ENCODE data around the gene TMEM9.
"Not testable (repeated sequence)": the region's sequence is repeated elsewhere in the genome, so short reads cannot be mapped to it uniquely, and the experiment has no call there.

TMEM9 gene

DNA sequence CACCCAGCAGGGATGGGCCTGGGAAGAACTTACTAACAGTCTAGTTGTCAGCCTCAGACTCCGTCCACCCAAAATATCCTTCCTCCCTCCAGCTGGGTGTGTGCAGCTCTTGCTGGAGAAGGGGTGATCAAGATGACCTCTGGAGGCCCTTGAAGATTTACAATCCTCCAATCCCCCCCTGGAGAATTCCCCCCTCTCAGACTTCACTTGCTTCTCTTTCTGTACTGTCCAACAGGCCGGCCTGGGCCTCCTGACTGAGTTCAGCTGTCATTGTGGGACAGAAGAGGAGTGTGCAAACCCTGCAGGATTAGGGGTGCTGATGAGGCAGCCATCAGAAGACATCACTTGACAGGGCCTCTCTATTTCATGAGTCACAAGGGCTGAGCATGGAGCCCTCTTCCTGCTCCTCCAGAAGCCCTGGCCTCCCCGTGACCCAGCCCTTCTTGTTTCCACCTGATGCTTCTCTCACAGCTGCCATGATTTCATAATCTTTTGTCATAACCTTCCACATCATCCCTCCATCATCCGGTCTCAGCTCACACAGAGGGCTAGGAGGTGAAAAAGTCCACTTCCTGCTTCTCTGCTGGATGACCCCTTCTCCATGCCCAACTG, 18.8 kb upstream of the TMEM9 start:
- DNase-seq, result no peak

DNA sequence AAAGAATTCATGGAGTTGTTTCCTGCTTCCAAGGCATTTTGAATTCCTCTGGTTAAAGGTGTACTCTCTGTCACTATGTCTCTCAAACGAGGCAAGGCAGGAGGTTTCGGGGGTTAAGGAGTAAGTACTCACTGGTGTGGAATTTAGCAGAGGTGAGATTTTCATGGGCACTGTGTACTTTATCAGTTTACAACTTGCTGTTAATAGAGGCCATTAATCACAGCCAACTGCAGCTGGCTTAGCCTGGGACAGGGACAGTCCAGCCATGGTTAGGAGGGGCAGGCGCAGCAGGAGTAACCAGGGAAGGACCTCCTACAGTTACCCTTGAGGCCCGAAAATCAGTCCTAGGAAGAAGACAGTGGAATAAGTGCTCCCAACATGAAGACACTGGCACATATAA, 18.1 kb upstream of the TMEM9 start:
- DNase-seq, result no peak

DNA sequence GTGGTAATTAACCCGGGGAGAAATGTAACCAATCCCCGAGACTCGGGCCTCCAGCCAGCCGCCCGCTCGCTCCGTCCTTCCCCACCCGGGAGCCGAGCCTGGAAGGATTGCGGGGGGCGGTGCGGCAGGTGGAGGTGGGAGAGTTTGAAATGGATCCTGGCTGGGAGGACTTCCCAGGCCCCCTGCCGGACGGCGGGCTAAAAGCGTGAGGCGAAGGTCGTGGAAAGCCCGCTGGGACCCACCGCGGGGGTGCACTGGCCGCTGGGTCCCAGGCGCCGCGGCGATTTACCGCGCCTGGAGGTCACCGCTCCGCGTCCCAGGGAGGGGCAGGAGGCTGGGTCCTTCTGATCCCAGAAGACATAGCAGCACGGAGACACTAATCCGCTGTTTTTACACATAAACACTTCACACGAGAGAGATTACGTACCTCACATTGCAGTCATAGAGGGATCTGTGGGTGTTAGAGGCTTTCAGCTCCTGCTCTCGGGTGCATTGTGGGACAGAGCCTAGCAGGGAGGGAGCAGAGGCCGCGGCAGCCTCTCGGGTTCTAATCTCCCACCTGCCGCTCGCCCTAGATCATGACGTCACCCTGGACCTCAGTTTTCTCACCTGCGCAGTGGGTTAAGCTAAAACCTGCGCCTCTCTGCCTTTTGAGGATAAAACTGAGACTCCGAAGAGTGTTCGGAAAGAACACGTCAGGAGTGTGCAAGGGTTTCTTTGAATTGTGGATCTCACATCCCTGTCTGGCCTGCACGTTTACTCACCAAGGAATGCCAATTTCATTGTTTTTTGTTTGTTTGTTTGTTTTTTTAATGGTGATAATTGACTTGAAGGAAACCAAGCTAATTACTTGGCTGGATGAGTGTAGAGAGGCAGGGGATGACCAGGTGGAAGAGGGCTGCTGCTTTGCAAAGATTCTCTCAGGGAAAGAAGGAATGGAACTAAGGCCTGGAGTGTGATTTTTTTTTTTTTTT, 17.1 kb upstream of the TMEM9 start:
- DNase-seq, result no peak

DNA sequence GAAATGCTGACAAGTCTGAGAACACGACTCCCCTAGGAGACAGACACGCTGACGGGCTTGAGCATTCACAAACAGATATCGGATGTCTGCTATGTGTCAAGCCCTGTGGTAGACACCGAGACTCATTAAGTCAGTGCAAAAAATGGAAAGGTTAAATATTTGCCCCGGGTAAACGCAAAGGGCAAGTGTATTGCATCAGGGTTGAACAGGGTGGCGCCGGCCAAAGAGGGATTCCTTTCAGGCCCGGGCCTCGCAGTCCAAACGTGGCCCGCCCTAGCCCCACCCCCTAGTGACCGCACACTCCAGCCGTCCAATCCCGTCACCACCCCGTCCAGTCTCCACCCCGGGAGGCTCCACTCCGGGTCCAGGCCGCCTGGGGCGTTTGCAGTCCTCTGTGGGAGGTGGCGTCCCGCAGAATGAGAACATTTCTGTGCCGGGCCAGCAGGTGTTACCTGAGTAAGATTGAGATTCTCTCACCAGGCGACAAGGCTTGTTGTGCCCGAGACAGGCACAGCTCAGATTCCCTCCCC, 16.3 kb upstream of the TMEM9 start:
- DNase-seq, result peak; percentile 83

DNA sequence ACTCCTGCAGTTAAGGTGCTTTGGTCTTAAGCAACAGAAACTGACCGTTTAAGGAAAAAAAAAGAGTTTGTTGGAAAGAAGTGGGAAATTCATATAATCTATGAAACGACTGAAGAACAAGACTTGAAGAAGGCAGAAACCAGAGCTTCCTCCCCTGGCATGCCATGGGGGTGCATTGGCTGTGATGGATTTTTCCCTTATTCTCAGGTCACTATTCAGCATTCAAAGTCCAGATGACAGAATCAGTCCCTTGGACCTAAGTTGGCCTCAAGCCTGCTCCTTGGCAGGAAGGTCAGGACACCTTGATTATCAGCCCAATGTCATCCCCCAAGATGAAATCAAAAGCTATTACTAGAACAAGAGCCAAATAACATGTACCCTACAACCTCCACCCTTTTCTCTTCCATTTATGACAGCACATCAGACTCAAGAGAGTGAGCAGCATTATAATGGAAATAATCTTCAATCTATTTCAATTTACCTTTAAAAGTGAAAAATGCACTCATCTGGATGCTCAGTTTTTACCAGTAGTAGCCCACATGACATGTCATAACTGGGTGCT, 15.8 kb upstream of the TMEM9 start:
- no peak for DNase-seq

DNA sequence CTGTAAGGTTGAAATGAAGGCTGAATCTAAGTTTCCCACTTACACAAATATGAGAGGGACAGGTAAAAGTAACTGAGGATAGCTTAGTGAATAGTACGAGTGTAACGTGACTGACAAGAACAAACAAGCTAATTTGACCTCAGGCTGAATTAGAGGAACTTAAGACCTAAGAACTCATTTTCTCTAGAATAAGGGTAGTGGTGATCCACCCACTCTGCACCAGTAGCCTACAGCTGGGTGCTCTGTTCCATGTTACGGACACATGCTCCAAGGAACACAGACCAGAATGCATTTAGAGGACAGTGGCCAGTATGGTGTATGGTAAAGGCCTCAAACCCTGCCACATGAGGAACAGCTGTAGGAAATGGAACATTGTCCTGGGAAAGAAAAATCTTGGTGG, 14.9 kb upstream of the TMEM9 start:
- DNase-seq, result no peak

DNA sequence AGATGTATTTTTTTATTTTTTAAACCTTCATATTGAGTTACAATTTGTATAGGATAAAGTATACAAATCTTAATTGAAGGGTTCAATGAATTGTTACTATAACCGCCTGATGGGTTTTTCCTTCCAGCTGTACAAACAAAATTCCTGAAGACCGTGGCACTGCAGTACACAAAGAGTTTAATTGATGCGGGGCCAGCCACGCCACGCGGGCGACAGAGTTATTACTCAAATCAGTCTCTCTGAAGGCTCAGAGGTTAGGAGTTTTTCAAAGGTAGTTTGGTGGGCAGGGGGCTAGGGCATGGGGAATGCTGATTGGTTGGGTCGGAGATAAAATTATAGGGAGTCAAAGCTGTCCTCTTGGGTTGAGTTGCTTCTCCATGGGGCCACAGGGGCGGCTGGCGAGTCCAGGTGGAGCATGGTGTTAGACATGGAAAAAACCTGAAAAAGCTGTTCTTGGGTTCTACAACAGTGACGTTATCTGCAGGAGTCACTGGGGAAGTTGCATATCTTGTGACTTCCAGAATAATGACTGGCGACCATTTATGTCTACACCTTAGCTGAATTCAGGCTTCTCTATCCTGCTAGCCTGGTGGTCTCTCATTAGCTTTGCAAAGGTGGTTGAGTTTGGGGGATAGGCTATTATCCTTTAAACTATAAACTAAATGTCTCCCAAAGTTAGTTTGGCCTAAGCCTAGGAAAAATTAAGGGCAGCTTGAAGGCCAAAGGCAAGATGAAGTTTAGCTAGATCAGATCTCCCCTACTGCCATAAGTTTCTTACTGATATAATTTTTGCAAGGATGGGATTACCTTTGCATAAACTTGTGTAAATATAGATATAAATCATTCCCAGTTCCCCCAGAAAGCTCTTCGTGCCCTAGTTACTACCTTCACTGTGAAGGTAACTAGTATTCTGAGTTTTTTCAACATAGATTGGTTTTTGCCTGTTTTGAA, 13.0 kb upstream of the TMEM9 start:
- DNase-seq, result no peak

DNA sequence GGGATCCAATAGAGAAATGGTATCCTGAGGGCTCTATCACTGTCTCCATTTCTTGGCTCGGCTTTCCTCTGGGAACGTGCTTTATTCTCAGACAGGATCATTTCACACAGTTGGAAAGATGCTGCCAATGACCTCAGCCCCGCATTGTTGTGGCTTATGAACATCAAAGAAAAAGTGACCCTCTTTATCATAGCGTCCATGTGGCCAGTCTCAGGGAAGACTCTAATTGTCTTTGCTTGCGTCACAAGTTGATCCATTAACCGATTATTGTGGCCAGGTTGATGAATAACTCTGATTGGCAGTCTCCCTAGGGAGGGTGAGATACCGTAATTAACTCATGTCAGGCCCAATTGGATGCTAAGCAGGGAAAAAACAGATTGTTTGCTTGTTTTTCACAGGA, 10.4 kb upstream of the TMEM9 start:
- no peak for DNase-seq

DNA sequence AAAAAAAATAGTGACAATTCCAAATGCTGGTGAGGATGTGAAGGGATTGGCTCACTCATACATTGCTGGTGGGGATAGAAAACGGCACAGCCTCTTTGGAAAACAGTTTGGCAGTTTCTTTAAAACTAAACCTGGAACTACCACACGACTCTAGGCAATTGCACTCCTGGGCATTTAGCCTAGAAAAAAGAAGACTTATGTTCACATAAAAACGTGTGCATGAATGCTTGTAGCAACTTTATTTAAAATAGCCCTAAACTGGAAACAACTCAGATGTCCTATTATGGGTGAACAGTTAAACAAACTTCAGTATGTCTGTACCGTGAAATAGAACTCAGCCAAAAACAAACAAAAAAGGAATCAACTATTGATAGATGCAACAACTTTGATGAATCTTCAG, 9.4 kb upstream of the TMEM9 start:
- DNase-seq, result no peak

DNA sequence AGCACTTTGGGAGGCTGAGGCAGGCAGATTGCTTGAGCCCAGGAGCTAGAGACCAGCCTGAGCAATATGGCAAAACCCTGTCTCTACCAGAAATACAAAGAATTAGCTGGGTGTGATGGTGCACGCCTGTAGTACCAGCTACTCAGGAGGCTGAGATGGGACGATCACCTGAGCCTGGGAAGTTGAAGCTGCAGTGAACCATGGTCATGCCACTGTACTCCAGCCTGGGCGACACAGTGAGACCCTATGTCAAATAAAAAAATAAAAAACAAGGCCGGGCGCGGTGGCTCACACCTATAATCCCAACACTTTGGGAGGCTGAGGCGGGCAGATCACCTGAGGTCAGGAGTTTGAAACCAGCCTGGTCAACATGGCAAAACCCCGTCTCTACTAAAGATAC, 8.8 kb upstream of the TMEM9 start:
- not testable (repeated sequence) for DNase-seq

DNA sequence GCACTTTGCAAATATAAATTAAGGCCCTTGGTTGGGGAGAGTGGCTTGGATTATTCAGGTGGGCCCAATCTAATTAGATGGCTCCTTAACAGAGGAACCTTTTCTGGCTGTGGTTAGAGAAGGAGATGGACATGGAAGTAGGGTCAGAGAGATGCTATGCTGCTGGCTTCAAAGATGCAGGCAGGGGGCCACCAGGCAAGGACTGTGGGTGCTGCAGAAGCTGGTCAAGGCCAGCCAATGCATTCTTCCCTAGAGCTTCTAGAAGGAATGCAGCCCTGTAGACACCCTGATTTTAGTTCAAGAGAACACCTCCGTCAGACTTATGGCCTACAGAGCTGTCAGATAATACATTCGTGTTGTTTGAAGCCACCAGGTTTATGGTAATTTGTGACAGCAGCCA, 3.7 kb upstream of the TMEM9 start:
- no peak for DNase-seq

DNA sequence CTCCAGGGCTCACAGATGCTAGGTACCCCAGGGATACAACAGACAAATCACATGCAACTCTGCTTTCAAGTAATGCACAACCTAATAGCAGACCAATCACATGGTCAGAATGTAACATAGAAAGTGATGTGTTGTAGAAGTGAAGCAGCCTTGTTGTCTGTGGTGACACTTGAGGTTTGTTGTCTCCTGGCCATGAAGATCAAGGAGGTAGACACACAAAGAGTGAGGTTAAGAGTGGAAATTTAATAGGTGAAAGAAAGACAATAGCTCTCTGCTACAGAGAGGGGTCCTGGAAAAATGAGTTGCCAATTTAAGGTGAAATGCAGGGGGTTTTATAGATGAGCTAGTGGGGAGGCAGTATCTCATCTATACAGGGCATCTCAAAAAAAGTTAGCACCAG, 2.5 kb upstream of the TMEM9 start:
- no peak for DNase-seq

DNA sequence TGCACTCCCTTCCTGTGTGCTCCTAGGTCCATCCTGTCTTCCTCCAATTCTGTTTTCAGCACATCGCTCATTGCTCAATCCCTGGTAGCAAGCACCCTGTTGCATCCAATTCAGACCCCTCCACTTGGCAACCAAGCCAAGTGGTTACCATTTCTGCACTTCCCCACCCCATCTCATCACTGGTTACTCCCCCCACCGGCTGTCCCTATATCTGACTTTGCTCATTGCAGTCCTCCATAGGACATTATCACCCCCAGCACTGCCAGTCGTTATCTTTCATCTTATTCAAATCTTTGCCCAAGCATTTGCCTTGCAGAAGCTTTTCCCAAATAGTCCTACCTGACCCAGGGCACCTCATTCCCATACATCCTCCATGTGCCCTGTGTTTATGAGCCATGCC, 2.1 kb upstream of the TMEM9 start:
- DNase-seq, result no peak

DNA sequence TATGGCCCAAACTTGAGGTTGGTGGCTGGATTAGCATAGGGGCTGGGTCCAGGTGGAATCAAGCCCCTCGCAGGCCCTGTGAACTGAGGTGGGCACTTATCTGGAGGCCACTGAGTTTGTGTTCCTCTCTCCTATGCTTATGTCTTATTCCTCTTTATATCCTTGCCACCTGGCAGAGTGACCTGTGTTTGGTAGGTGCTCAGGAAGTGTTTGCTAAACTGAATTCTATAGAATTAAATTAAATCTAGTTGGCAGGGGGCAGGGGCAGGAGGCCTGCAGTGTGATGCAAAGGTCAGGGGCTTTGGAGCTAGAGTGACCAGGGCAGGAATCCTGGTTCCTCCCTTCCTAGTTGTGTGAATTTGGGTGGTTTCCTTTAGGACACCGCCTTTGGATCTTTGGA, 1.1 kb upstream of the TMEM9 start:
- no peak for DNase-seq

DNA sequence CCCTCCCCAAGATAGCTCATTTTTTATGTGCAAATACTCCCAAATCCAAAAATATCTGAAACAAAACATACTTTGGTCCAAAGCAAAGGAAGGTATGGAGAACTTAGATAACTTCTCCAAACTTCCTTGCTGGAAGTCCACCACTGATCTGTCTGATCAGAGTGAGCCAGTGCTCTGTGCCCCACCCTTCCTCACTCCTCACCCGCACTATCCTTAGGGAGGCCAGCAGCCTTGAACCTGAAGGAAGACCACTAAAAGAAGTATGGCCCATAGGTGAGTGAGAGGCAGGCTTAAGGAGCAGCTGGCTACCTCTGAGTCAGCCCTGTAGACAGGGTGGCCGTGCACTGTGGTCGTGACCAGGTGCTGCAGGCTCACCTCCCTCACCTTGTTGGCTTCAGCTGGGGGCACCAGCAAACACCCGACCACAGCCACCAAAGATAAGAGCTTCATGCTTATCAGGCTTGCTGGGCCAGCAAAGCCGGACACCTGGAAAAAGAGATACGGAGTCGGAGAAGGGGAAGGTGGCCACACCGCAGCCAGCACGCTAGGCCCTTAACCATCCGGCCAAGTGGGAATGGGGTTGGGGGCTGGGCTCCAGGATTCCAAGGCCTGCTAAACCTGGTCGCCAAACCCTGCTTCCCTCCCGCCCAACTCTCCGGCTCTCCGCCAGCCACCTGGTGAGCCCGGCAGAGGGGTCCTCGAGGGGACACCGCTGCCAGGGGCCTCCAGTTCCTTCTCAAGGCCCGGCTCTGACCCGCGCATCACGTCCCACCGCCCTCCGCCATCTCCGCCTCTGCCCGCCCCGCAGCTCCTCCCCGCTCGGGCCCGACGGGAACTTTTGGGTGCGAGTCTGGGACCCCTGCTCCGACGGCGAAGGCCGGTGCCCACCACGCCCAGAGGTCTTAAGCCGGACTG, 543 bp downstream of the TMEM9 start:
- no peak for DNase-seq

DNA sequence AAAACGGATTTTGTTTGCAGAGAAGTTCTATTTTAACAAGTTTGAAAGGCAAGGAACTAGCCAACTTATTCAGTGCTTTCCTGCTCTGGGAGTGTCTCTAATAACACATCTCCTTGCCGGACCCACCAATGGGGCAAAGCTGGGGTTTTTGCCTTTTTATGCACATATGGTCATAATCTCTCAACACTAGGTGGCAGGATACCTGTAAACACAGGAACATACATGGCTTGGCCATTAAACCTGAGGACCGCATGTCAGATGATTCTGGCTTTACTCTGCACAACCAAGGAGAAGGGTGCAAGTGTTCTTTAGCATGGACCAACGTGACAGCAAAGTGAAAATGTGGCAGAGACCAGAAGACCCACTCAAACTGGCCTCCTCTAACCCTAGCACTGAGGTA, 4.9 kb downstream of the TMEM9 start:
- no peak for DNase-seq

DNA sequence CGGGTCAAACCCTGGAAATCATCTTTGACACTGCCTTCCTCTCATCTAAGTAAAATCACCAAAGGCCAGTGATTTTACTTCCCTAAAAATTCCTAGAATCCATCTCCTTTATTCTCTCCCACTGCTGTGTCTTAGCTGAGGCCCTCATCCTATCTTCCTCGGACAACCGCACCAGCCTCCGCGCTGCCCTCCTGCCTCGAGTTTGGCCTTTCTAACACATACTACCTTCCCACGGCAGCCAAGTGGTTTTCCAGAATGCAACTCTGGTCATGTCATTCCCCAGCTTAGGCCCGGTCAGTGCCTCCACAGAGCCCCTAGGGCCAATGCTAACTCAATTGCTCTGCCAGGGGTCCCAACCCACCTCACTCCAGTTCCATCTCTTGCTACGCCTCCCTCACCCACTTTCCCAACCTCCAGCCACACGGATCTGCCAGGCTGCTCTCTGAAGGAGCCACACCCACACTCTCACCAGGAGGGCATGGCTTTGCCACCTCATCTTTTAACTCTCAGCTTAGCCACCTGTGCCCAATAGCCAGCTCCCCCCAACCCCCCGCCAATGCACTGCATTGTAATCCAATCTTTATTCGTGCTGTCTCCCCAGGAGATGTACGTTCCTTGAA, 6.8 kb downstream of the TMEM9 start:
- DNase-seq, result no peak

DNA sequence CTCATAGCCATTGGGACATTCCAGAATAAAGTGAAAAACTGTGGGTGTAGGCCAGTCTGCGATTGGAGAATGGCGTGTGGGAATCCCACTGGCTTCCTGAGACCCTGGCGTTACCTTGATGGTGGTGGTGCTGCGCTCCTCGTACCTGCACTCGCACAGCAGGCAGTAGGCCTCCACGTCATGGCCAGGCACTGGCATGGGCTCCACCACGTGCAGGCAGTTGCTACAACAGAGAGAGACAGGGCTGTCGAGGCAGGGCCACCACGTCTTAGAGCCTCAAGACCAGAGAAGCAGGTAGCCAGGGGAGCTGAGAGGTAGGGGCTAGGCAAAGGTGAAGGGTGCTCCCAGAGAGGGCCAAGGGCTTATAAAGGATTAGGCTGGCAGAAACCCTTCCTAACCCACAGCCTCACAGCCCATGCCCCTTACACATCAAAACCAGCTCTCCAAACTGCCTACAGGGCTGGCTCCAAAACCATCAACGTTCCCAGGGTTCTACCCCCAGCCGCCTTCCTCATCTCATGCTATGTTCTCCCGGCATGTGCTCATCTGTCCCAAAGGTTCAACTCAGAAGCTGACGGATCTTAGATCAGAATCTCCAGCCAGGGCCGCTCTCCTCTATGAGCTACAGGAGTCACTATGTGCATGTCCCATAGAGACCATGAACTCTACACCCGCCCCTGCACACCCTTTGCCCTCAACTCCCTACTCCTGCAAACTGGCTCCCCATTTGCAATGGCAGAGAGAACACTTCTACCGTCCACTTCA, 7.5 kb downstream of the TMEM9 start:
- DNase-seq, result no peak

DNA sequence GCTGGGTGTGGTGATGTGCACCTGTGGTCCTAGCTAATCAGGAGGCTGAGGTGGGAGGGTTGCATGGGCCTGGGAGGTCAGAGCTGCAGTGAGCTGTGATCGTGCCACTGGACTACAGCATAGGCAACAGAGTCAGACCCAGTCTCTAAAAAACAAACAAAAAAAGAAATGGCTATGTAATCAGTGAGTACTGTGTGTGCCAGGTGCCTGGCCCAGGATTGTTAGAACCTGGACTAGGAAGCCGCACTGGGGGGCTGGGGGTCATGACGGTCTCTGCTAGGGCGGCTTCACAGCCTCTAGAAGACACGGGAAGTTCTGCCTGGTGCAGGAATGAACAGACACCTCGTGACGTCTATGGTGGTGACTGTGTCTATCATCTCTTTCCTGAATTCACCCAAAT, 8.5 kb downstream of the TMEM9 start:
- no peak for DNase-seq

DNA sequence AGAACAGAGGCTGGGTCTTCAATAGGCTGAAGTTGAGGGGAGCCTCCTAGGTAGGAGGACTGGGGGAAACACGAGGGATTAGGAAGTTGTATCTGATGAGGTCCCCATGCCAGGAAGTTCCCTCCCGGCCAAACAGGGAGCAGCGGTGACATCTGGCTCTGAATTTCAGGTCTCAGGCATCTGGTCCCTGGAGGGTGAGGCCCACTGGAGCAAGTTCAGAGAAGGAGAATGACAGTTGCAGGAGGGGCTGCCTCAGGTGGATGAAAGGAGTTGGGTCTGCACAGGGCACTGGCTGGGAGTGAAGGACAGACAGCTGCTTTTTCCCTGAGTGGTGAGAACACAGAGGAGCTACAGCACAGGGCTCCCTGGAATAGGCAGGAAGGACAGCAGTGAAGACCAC, 9.1 kb downstream of the TMEM9 start:
- DNase-seq, result no peak

All from amniotic stem cell (primary cell).